Measurements from ENCODE around the gene CXCR6.

DNA sequence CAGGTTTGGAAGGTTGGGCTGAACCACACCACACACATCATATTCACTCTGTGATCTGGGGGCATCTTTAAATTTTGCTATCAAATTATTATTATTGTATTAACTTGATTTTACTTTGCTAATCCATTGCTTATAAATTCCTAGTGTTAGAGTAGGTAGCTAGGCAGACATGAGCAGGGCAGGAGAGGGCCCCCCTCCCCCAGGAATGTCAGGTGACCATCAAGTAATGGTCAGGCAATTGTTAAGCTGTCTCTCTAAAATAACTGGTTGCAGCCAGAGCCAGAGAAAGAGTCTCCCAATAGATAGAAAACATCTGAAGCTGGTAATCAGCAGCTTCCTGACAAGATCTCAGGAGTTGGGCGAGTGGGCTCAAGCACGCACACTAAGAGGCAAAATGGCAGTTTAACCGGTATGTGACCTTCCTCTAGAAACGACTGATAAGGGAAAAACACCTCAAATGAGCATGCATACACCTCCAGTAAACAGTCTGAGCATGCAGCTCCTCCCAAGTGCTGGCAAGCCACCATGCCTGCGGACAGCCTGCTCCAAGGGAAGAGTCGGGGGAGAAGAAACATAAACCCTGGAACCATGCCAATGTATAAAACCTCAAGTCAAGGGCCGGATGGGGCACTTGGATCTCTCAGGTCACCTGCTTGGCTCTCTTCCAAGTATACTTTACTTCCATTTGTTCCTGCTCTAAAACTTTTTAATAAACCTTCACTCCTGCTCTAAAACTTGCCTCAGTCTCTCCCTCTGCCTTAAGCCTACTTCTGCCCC is 3.1 kb upstream of the CXCR6 start:
- TF ChIP-seq, protein P1, sequence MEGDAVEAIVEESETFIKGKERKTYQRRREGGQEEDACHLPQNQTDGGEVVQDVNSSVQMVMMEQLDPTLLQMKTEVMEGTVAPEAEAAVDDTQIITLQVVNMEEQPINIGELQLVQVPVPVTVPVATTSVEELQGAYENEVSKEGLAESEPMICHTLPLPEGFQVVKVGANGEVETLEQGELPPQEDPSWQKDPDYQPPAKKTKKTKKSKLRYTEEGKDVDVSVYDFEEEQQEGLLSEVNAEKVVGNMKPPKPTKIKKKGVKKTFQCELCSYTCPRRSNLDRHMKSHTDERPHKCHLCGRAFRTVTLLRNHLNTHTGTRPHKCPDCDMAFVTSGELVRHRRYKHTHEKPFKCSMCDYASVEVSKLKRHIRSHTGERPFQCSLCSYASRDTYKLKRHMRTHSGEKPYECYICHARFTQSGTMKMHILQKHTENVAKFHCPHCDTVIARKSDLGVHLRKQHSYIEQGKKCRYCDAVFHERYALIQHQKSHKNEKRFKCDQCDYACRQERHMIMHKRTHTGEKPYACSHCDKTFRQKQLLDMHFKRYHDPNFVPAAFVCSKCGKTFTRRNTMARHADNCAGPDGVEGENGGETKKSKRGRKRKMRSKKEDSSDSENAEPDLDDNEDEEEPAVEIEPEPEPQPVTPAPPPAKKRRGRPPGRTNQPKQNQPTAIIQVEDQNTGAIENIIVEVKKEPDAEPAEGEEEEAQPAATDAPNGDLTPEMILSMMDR (IDR thresholded peaks at IDR 0.05; ENCODE audit: low read depth, low read length) = no peak
- TF ChIP-seq EZH2phosphoT487 (IDR thresholded peaks at IDR 0.05; ENCODE audit: low read depth) = no peak

Measured in OCI-LY3 (cell line).